Lower lobe of right lung (tissue), 2 donors: ENCODE measurements around the gene SLC18A2. TPM values are rescaled to one million over a fixed set of nuclear protein-coding genes. Genes with fewer than 3 reads are reported as not detected.
A peak's percentile ranks its signal among the peaks of the same experiment; 100 is the strongest.

Experiments used
- ATAC-seq, 2 donors: fragments of 200-7000 bp; cut with Tn5 transposase; one replicate each; pipeline ENCODE4 v1.9.1; 2020 to 2022; ENCODE audit warnings: mild to moderate bottlenecking in 2 of 2, moderate library complexity in 2 of 2
- DNase-seq: peaks from one replicate; pipeline ENCODE4 v3.0.0-alpha.2; 2020
- H3K27ac ChIP-seq: fragments of 200-600 bp; one replicate; pipeline ENCODE4 v1.8.0; 2022
- H3K27me3 ChIP-seq: fragments of 200-600 bp; one replicate; pipeline ENCODE4 v1.8.0; 2022; ENCODE audit warnings: low read depth
- H3K36me3 ChIP-seq: fragments of 200-600 bp; one replicate; pipeline ENCODE4 v1.8.0; 2022; ENCODE audit warnings: mild to moderate bottlenecking
- H3K4me1 ChIP-seq: fragments of 200-600 bp; one replicate; pipeline ENCODE4 v1.8.0; 2022
- H3K4me3 ChIP-seq: fragments of 200-600 bp; one replicate; pipeline ENCODE4 v1.8.0; 2022; ENCODE audit warnings: mild to moderate bottlenecking
- H3K9me3 ChIP-seq: fragments of 200-600 bp; one replicate; pipeline ENCODE4 v1.8.0; 2022
- CTCF ChIP-seq: fragments of 200-600 bp; IDR thresholded peaks from one replicate; pipeline ENCODE4 v1.8.0; 2022; ENCODE audit warnings: antibody characterized with exemption, mild to moderate bottlenecking
- intact Hi-C: fragments of 100-400 bp; cut with DNase I; formaldehyde crosslinking; loops from one replicate; pipeline ENCODE4 v1.11.0; 2022
- total RNA-seq: library from RNA; stranded (reverse); fragmentation: NEBNext Ultra II Directional; extraction: Animal tissue kit (Norgen Biotek cat#: 25700); gene quantifications from one replicate; pipeline ENCODE4 v1.2.1, GENCODE V29; 2021
- donor health status: DM: no; HTN: yes; CAD: no; lungs with severe emphysema.

SLC18A2 gene
- total RNA-seq, 1 donor from 2014 or later = 6.3 TPM

- peaks cover 32% of the 10 kb centered on the region for H3K27me3 ChIP-seq
- no peak for TF ChIP-seq CTCF
- peak overlapping the region; percentile 56 for H3K4me3 ChIP-seq
- DNase-seq = no peak
- intact Hi-C loops = no loop called here
- H3K9me3 ChIP-seq = peaks cover 6% of the 10 kb centered on the region
- H3K36me3 ChIP-seq = no peaks in the 10 kb centered on the region
- peak; percentile 45 to 56 for ATAC-seq
- no peak overlapping the region for H3K27ac ChIP-seq
- peaks cover 14% of the 10 kb centered on the region for H3K4me1 ChIP-seq
Observed at GRCh38 chr10:117217196-117217761, 23.6 kb upstream of the SLC18A2 start.

- ATAC-seq (no peak), DNase-seq (no peak)
- TF ChIP-seq CTCF = no peak
- peaks cover 37% of the 10 kb centered on the region for H3K27me3 ChIP-seq
- H3K9me3 ChIP-seq = no peaks in the 10 kb centered on the region
- no peaks in the 10 kb centered on the region for H3K36me3 ChIP-seq
- no peak overlapping the region for H3K27ac ChIP-seq
- intact Hi-C loops = no loop called here
- H3K4me3 ChIP-seq = no peak overlapping the region
- H3K4me1 ChIP-seq = peaks cover 14% of the 10 kb centered on the region
Observed at GRCh38 chr10:117218654-117219053, 22.3 kb upstream of the SLC18A2 start.

GRCh38 chr10:117221156-117221711 lies 19.7 kb upstream of the SLC18A2 start:
- no peak overlapping the region for H3K4me3 ChIP-seq
- H3K27me3 ChIP-seq = peaks cover 28% of the 10 kb centered on the region
- H3K36me3 ChIP-seq = no peaks in the 10 kb centered on the region
- no peak overlapping the region for H3K27ac ChIP-seq
- intact Hi-C loops = no loop called here
- peaks cover 12% of the 10 kb centered on the region for H3K4me1 ChIP-seq
- no peak for TF ChIP-seq CTCF
- no peak for DNase-seq
- H3K9me3 ChIP-seq = no peaks in the 10 kb centered on the region
- ATAC-seq = no peak

- no peak overlapping the region for H3K4me3 ChIP-seq
- TF ChIP-seq CTCF = no peak
- no peak for DNase-seq
- H3K27me3 ChIP-seq = peaks cover 18% of the 10 kb centered on the region
- no peak for ATAC-seq
- H3K27ac ChIP-seq = no peak overlapping the region
- H3K4me1 ChIP-seq = no peaks in the 10 kb centered on the region
- H3K36me3 ChIP-seq = no peaks in the 10 kb centered on the region
- H3K9me3 ChIP-seq = no peaks in the 10 kb centered on the region
- intact Hi-C loops = no loop called here
Observed at GRCh38 chr10:117222552-117222951, 18.4 kb upstream of the SLC18A2 start.

DNA sequence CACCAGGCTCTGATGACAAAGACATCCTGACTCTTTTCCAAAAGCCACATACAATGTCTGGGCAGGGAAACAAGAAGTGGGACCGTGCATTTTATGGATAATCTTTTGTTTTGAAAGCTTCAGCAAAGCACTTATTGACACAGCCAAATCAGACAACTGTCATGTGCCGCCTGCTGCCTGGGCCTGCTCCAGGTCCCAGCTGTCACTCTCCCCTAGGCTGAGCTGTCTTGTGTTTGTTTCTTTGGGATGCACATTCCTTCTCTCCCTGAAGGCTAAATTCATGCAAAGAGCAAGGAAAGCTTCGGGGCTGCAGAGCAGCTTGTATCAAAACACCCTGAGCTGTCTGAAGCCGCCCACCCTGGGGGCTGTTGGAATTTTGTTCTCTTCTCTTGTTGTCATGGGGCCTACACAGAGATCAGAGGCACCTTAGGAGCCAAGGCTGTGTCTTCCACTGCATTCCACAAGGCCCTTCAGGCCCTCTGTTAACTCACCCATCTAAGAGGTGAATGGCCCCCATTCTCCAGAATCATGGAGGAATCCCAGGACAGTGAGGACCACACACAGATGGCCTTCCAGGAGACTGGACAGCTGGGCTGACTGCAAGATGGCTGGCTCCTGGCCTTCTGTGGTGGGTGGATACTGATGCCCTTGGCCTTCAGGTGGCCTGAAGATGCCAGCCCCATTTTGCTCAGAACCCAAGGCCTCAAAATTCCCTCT lies 17.8 kb upstream of the SLC18A2 start:
- Histone ChIP-seq H3K9me3 (no peaks in the 10 kb centered on the region), H3K4me3 (no peak overlapping the region), H3K27ac (no peak overlapping the region), H3K27me3 (peaks cover 15% of the 10 kb centered on the region), H3K36me3 (no peaks in the 10 kb centered on the region), H3K4me1 (no peaks in the 10 kb centered on the region)
- TF ChIP-seq CTCF = no peak
- ATAC-seq (no peak), DNase-seq (no peak)
- intact Hi-C loops = no loop called here
